Pancreas (tissue), 10 donors: ENCODE measurements around the gene RUNX1. TPM values are rescaled to one million over a fixed set of nuclear protein-coding genes. Genes with fewer than 3 reads are reported as not detected.

Source experiments
- ATAC-seq, 4 donors: fragments of 200-7000 bp; cut with Tn5 transposase; one replicate each; pipeline versions ENCODE4 v1.8.0 to v1.9.1; 2020; ENCODE audit warnings: mild to moderate bottlenecking in 4 of 4, moderate library complexity in 4 of 4
- DNase-seq, 6 donors: peaks; one replicate each; pipeline ENCODE4 v3.0.0-alpha.2; 2020
- FAIRE-seq: peaks from 2 replicates; lab custom pipeline; 2012; peaks lifted over from hg19 to GRCh38; lab: Jason Lieb, UNC
- H3K27ac ChIP-seq, 4 donors: fragments of 200-600 bp; sonication (generic); 1 replicate in 3 of 4; 2 replicates in 1 of 4; pipeline versions ENCODE4 v1.5.0 to v1.8.0; 2020
- H3K27me3 ChIP-seq, 4 donors: fragments of 200-600 bp; one replicate each; pipeline ENCODE4 v1.8.0; 2021
- H3K36me3 ChIP-seq, 3 donors: fragments of 200-600 bp; sonication (generic) in 1 of 3; one replicate each; pipeline versions ENCODE4 v1.5.0 to v1.8.0; 2020 to 2021
- H3K4me1 ChIP-seq, 3 donors: fragments of 200-600 bp; one replicate each; pipeline ENCODE4 v1.8.0; 2021
- H3K4me3 ChIP-seq, 4 donors: fragments of 200-600 bp; sonication (generic) in 2 of 4; one replicate each; pipeline versions ENCODE4 v1.5.0 to v1.8.0; 2020 to 2021
- H3K9me3 ChIP-seq, 4 donors: fragments of 200-600 bp; one replicate each; pipeline ENCODE4 v1.8.0; 2021
- CTCF ChIP-seq, 4 donors: fragments of 200-600 bp; sonication (generic) in 3 of 4; IDR thresholded peaks; one replicate each; pipeline versions ENCODE4 v1.5.0 to v1.8.0; 2021; ENCODE audit warnings: antibody characterized with exemption in 4 of 4
- WGBS, 2 donors: extraction: QIAGEN DNeasy Blood & Tissue Kit; methylation state at CpG; one replicate each; pipeline ENCODE4 v1.1.7; 2013; 5-methylcytosine and 5-hydroxymethylcytosine counted together
- intact Hi-C, 3 donors: fragments of 100-400 bp; cut with DNase I; formaldehyde crosslinking; loops; one replicate each; pipeline versions ENCODE4 v1.11.1 to v1.14.2; 2022
- polyA plus RNA-seq, 2 donors: library from polyadenylated mRNA; stranded (reverse); fragments of 200-250 nt; gene quantifications; one replicate each; pipeline ENCODE4 v1.2.3, GENCODE V29; 2013
- total RNA-seq, 6 donors: library from RNA; stranded (reverse); fragmentation: NEBNext Ultra II Directional in 4 of 6; extraction: Animal tissue kit (Norgen Biotek cat#: 25700) in 4 of 6; gene quantifications; one replicate each; pipeline versions ENCODE4 v1.2.1 to v1.2.4, GENCODE V29; 2021 to 2023
- donor health status: healthy with polysubstance abuse.
- donor health status: DM: no; HTN: no; CAD: no; lungs with moderate emphysema.
- donor health status: DM: no; HTN: no; CAD: no.
- donor health status: control.
- donor health status: control.
- donor health status: Bipolar disorder and iron deficiency.
- donor health status: DM: yes; HTN: yes; CAD: no.
- donor health status: DM: no; HTN: no; CAD: no.
- donor health status: DM: no; HTN: no; CAD: no.
- donor health status: DM: yes; HTN: yes; CAD: no.

The RUNX1 gene
- total and polyA plus RNA-seq, 8 donors, result 2.1 to 38.2 (median 4.5) TPM

- intact Hi-C loops, result no loop called here
- WGBS, 2 donors, result 94% methylated on average over 6 of the region's 6 CpGs
Observed at GRCh38 chr21:34822942-34823341, 226.2 kb downstream of the RUNX1 start.

GRCh38 chr21:34822168-34822567 is 226.9 kb downstream of the RUNX1 start:
- 60% methylated on average over 5 of the region's 5 CpGs for WGBS, 2 donors
- no peak for ATAC-seq
- intact Hi-C loops, result no loop called here

More at GRCh38 chr21:34822942-34823341, 226.2 kb downstream of the RUNX1 start:
- Histone ChIP-seq H3K9me3 (no peaks in the 10 kb centered on the region), H3K4me3 (no peak overlapping the region), H3K4me1 (peaks cover 0 to 3% (median 0%) of the 10 kb centered on the region in 3 donors), H3K27me3 (no peaks in the 10 kb centered on the region), H3K27ac (no peak overlapping the region), H3K36me3 (no peaks in the 10 kb centered on the region)
- DNase-seq (no peak), ATAC-seq (no peak), FAIRE-seq (no peak)
- no peak for TF ChIP-seq CTCF (IDR thresholded peaks at IDR 0.05)

GRCh38 chr21:34821717-34822116 is 227.4 kb downstream of the RUNX1 start:
- no peaks in the 10 kb centered on the region for H3K36me3 ChIP-seq
- intact Hi-C loops, result no loop called here
- ATAC-seq (no peak), DNase-seq (no peak), FAIRE-seq (no peak)
- WGBS, 2 donors, result 84 to 91% methylated on average over 7 of the region's 7 CpGs
- H3K27ac ChIP-seq, result no peak overlapping the region
- no peaks in the 10 kb centered on the region for H3K9me3 ChIP-seq
- H3K4me1 ChIP-seq, result no peaks in the 10 kb centered on the region
- H3K27me3 ChIP-seq, result no peaks in the 10 kb centered on the region
- H3K4me3 ChIP-seq, result no peak overlapping the region
- TF ChIP-seq CTCF (IDR thresholded peaks at IDR 0.05), result no peak

More at GRCh38 chr21:34822168-34822567, 226.9 kb downstream of the RUNX1 start:
- DNase-seq, result no peak
- no peaks in the 10 kb centered on the region for H3K9me3 ChIP-seq
- no peak overlapping the region for H3K4me3 ChIP-seq
- no peaks in the 10 kb centered on the region for H3K27me3 ChIP-seq
- no peaks in the 10 kb centered on the region for H3K36me3 ChIP-seq
- no peak overlapping the region for H3K27ac ChIP-seq
- no peaks in the 10 kb centered on the region for H3K4me1 ChIP-seq
- no peak for FAIRE-seq
- no peak for TF ChIP-seq CTCF (IDR thresholded peaks at IDR 0.05)

GRCh38 chr21:34820051-34820450 is 229.1 kb downstream of the RUNX1 start:
- no peaks in the 10 kb centered on the region for H3K9me3 ChIP-seq
- H3K4me1 ChIP-seq, result no peaks in the 10 kb centered on the region
- TF ChIP-seq CTCF (IDR thresholded peaks at IDR 0.05), result no peak
- 88 to 90% methylated on average over 9 of the region's 9 CpGs for WGBS, 2 donors
- DNase-seq, result no peak
- ATAC-seq, result no peak
- H3K36me3 ChIP-seq, result no peaks in the 10 kb centered on the region
- no peak overlapping the region for H3K4me3 ChIP-seq
- H3K27me3 ChIP-seq, result no peaks in the 10 kb centered on the region
- no peak for FAIRE-seq
- no peak overlapping the region for H3K27ac ChIP-seq
- intact Hi-C loops, result no loop called here

- DNase-seq (no peak), ATAC-seq (peak in 1 of 4 donors; percentile 31), FAIRE-seq (no peak)
- peak overlapping the region in 1 of 4 donors; percentile 30 for H3K27ac ChIP-seq
- H3K9me3 ChIP-seq, result no peaks in the 10 kb centered on the region
- H3K4me1 ChIP-seq, result no peaks in the 10 kb centered on the region
- no peak overlapping the region for H3K4me3 ChIP-seq
- intact Hi-C loops, result no loop called here
- no peaks in the 10 kb centered on the region for H3K27me3 ChIP-seq
- no peak for TF ChIP-seq CTCF (IDR thresholded peaks at IDR 0.05)
- no peaks in the 10 kb centered on the region for H3K36me3 ChIP-seq
- 67% methylated on average over 15 of the region's 15 CpGs for WGBS, 2 donors
Observed at GRCh38 chr21:34819357-34819999, 229.6 kb downstream of the RUNX1 start.
